ENCODE data around the gene GK.
A peak's percentile ranks its signal among the peaks of the same experiment; 100 is the strongest.
"Not testable (repeated sequence)": the region's sequence is repeated elsewhere in the genome, so short reads cannot be mapped to it uniquely, and the experiment has no call there.

Gene GK

DNA sequence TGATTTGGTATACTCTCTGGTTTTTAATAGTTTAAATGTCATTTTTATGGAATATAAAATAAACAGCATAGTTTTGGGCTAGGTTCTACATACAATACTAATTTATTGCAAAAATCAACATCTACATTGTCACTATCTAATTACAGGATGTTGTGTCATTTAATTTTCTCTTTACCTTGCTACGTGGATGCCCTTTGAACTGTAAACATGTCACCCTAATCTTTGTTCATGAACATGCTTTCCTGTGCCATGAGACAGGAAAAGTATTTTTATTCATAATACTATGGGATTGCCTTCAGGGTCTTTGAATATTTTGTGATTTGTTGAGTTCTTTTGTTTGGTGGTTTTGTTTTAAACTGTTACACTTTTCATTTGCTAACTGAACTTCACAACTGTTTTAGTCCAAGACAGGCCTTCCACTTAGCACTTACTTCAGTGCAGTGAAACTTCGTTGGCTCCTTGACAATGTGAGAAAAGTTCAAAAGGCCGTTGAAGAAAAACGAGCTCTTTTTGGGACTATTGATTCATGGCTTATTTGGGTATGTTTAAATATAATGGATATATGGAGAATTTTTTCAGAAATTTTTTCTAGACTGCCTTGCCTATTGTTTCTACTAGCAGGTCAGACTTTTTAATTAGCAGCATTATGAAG is 40.9 kb downstream of the GK start:
- DNase-seq (ENCODE audit: low read depth in 1 of 2, low spot score in 1 of 2): no peak

- DNase-seq (ENCODE audit: low read depth in 1 of 2, low spot score in 1 of 2): no peak
These were observed 49.5 kb downstream of the GK start for GRCh38 chrX:30702736-30703135.

DNA sequence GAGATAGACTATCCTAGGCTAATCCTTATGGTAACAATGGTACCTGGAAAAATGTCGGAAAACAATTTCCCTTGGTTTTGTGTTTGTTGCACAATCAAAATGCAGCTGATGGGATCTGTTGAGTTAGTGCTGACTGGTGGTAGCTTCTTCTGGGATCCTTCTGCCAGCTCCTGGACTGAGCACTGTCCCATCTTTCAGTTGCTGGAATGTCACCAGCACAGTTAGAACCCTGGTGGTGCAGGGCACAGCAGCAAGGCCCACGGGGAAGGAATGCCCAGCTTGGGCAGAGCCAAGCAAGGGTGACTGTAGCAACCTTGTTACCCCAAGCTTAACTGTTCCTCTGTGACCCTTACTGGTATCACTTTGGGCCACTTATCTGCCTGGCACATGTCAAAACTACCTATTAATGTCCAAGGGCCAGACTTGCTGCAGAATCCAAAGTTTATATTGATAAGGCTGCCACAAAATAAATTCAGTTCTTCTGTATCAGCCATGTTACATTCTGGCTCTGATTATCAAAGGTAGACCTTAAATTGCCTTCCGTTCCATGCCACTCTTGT is 53.1 kb downstream of the GK start:
- DNase-seq (ENCODE audit: low read depth in 1 of 2, low spot score in 1 of 2): no peak

- no peak for DNase-seq (ENCODE audit: low read depth in 1 of 2, low spot score in 1 of 2)
These were observed 59.0 kb downstream of the GK start for GRCh38 chrX:30712214-30712613.

DNA sequence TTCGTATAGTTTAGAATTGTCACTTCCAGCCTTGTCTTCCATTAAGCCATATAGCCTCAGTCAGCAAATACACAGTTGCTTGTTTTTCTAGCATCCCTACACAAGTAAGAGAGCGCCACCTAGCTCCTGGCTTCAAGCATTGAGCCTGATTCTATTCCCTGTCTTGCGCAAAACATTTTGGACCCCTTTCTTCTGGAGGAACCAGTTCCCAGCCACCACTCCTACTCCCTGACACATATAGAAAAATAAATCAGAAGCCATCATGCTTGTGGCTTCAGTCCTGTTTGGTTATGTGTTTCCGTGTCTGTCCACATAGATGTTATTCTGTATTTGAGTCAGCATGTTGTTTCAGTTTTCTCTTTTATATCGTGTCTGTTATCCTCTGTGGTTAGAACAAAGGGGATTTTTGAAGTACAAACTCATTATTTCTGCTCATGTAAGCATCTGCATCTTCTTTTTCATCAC is 59.9 kb downstream of the GK start:
- DNase-seq (ENCODE audit: low read depth in 1 of 2, low spot score in 1 of 2): no peak

- DNase-seq (ENCODE audit: low read depth in 1 of 2, low spot score in 1 of 2): no peak
These were observed 60.9 kb downstream of the GK start for GRCh38 chrX:30714138-30714537.

GRCh38 chrX:30715976-30716375 is 62.8 kb downstream of the GK start:
- no peak for DNase-seq (ENCODE audit: low read depth in 1 of 2, low spot score in 1 of 2)

DNA sequence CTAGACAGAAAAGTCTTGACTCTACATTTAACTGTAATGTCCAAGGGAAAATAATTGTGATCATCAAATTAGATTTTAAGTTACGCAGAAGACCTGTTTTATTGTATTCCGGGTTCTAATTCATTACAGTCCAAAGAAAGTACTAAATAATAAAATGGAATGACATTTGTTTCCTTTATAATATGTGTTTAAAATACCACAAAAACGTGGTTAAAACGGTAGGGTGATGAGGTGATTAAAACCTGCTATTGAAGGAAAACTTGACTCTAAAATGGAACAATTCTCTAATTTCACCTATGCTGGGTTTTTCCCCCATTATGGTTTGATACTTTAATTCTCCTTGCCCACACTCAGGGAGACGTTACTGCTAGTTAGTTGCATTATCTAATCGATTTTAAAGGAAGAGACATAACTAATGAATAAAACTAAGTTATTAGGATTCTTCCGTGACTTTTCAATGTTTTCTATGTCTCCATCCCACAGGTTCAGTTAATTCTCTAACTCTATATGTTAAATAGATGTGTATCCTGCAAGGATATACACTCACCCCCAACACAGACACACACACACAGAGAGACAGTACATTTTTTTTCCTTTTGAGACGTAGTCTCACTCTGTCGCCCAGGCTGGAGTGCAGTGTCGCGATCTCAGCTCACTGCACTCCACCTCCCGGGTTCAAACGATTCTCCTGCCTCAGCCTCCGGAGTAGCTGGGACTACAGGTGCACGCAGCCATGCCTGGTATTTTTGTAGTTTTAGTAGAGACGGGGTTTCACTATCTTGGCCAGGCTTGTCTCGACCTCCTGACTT is 80.8 kb downstream of the GK start:
- no peak for DNase-seq (ENCODE audit: low read depth in 1 of 2, low spot score in 1 of 2)

DNA sequence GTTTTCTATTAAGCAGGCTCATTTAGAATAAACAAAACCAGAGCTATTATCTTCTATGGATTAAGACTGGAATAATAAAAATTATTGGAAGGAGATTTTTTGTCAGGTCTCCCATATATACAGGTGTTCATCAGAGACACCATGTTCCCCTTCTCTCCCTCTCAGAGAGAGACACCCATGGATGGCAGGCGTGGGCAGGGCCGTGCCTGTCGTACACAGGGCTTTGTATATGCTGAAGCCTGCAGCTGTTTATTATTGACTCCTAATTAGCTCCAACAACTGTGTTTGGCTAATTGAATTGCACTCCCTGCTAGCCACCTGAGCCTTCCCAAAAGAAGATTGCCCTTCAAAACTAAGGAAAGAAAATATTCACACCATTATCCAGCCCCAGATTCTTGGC is 81.6 kb downstream of the GK start:
- no peak for DNase-seq (ENCODE audit: low read depth in 1 of 2, low spot score in 1 of 2)

DNA sequence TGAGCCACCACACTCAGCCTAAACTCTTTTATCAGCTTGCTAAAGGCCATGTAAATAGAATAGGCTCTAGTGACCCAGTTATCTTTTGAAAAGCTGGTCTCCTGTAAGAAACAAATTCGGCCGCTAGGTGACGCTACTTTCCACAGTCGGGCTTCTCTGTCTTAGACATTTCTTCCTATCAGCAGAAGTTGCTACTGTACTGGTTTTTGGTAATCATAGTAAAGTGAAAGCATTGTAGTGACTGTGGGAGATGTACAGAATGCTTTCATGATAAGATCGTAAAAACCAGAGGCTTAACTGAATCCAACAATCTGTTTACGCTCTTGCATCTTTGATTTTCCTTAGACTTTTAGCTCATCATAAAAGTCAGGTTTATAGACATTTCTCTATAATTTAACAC is 82.6 kb downstream of the GK start:
- DNase-seq (ENCODE audit: low read depth in 1 of 2, low spot score in 1 of 2): peak; percentile 40 to 47

GRCh38 chrX:30741545-30741944 is 88.3 kb downstream of the GK start:
- no peak for DNase-seq (ENCODE audit: low read depth in 1 of 2, low spot score in 1 of 2)

GRCh38 chrX:30748342-30748960 is 95.2 kb downstream of the GK start:
- DNase-seq (ENCODE audit: low read depth in 1 of 2, low spot score in 1 of 2): no peak

GRCh38 chrX:30751497-30751896 is 98.3 kb downstream of the GK start:
- no peak for DNase-seq (ENCODE audit: low read depth in 1 of 2, low spot score in 1 of 2)

DNA sequence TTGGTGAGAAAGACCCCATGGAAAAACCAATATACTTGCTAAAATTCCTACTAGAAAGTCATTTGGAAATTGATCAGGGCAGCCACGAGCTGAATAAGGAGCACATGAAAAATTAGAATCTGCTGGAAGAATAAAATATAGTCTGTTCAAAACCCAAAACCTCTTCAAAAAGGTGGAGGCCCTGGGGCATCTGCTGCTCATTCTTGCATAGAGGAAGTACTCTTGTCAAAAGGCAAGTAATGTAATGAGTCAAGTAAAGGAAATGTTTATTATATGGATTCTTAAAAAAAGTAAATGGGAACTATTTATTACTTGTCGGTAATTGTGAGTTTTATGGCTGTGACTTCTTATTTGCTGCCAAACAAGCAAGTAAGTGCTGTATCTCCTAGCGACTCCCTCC is 109.5 kb downstream of the GK start:
- DNase-seq (ENCODE audit: low read depth in 1 of 2, low spot score in 1 of 2): no peak

GRCh38 chrX:30773764-30774163 is 120.5 kb downstream of the GK start:
- not testable (repeated sequence) for DNase-seq (ENCODE audit: low read depth in 1 of 2, low spot score in 1 of 2)

- no peak for DNase-seq (ENCODE audit: low read depth in 1 of 2, low spot score in 1 of 2)
These were observed 124.4 kb downstream of the GK start for GRCh38 chrX:30777575-30777974.

DNA sequence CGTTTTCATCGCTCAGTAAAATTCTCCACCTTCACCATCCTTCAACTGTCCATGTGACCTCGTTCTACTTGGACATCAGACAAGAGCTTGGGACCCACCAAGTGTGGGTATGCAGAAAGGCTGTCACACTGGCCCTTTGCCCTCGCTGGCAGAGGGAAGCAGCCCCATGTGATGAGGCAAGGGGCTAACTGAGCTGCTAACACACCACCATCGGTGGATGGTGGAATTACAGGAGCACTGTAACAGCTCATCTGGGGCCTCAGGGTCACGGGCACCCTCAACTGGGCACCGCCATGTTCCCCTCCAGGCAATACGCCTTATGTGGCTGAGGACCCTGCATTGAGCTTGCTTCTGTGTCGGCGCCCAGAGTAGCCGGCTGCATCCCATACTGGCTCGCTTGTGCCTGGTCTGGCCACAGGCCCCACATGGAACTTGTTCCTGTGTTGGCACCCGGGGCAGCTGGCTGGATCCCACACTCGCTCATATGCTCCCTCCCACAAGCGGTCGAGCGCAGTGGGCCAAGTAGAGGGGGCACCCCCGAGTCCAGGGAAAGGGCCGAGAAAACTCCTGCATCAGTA is 126.3 kb downstream of the GK start:
- DNase-seq (ENCODE audit: low read depth in 1 of 2, low spot score in 1 of 2): no peak
